ENCODE data around the gene PIK3C2G. TPM values are rescaled to one million over a fixed set of nuclear protein-coding genes. Genes with fewer than 3 reads are reported as not detected.

The PIK3C2G gene
- total RNA-seq, 1 experiment from 2014 or later, result not detected

DNA sequence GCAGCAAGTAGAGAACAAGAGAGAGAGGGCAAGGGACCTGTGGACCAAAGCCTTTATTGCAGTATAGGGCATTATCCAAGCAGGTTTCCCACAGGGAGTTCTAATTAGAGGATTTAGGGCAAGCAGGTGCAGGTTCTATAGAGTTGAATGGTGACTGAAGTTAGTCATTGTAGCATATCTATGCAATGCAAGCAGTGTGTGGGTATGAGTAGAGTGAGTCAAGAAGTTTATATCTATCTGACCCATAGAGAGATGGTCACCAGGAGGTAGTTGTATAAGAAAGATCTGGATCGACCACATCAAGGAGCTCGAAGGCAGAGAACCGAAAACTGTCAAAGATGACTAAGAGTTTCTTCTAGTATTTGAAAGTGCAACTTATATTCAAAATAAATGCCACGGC is 309.2 kb downstream of the PIK3C2G start:
- H3K36me3 Mint-ChIP-seq (ENCODE audit: insufficient read depth in 1 of 3, low read depth in 3 of 3), result no peaks in the 10 kb centered on the region; a peak in 1 of 7 replicates
- Histone ChIP-seq H3K23me2 (ENCODE audit: insufficient read length, low read depth, low read length, poor library complexity, severe bottlenecking) (no peaks in the 10 kb centered on the region), H3K18ac (ENCODE audit: insufficient read length, low read depth, low read length) (no peak overlapping the region), H3K23ac (ENCODE audit: insufficient read length, low read depth, low read length) (no peak overlapping the region), H3K9ac (ENCODE audit: extremely low read depth, insufficient read length, low read length) (no peak overlapping the region), H2BK15ac (ENCODE audit: low read depth, low read length) (no peak overlapping the region), H2BK5ac (ENCODE audit: insufficient read length, low read length) (no peak overlapping the region), H3K14ac (ENCODE audit: insufficient read depth, low read length) (no peak overlapping the region), H3K4me2 (ENCODE audit: insufficient read depth, insufficient read length, low read length) (no peak overlapping the region), H4K20me1 (ENCODE audit: control insufficient read depth, insufficient read depth, insufficient read length) (no peaks in the 10 kb centered on the region), H2AFZ (ENCODE audit: low read length) (no peak overlapping the region), H3K56ac (ENCODE audit: insufficient read length, low read depth, low read length) (no peak overlapping the region), H3K79me1 (ENCODE audit: insufficient read depth, low read depth, low read length, poor library complexity, severe bottlenecking) (no peaks in the 10 kb centered on the region), H2AK5ac (ENCODE audit: insufficient read length, low read length) (no peak overlapping the region), H4K5ac (ENCODE audit: insufficient read length, low read depth, low read length) (no peak overlapping the region), H2BK12ac (ENCODE audit: insufficient read length, low read depth, low read length) (no peak overlapping the region), H2BK20ac (ENCODE audit: low read depth, low read length, poor library complexity, severe bottlenecking) (no peak overlapping the region), H3K79me2 (ENCODE audit: insufficient read depth, low read length) (no peaks in the 10 kb centered on the region), H3K4ac (ENCODE audit: low read depth, low read length) (no peak overlapping the region), H4K91ac (ENCODE audit: insufficient read length, low read depth, low read length) (no peak overlapping the region), H4K8ac (replicated peaks; ENCODE audit: insufficient read length, low read depth, low read length) (no peak overlapping the region), H3T11ph (ENCODE audit: low read length) (no peak overlapping the region), H3K9me3 (ENCODE audit: control insufficient read depth, low read depth, low read length) (no peaks in the 10 kb centered on the region), H3K4me1 (ENCODE audit: insufficient read depth, low read length) (no peaks in the 10 kb centered on the region), H2BK120ac (ENCODE audit: low read depth, low read length, poor library complexity, severe bottlenecking) (no peak overlapping the region), H3K27ac (ENCODE audit: insufficient read length, low read depth, low read length) (no peak overlapping the region), H3K27me3 (ENCODE audit: insufficient read depth, low read length) (no peaks in the 10 kb centered on the region)
- no CpG with 5 or more reads among the region's 4 CpGs for WGBS (ENCODE audit: extremely low coverage, insufficient read length, low lambda C conversion rate)
- no peaks in the 10 kb centered on the region; a peak in 1 of 5 replicates for H3K9me3 Mint-ChIP-seq
- no peaks in the 10 kb centered on the region for H3K4me1 Mint-ChIP-seq
- H3K4me3 Mint-ChIP-seq, result no peak overlapping the region
- no peak overlapping the region for H3K27ac Mint-ChIP-seq
- TF ChIP-seq, protein P1, sequence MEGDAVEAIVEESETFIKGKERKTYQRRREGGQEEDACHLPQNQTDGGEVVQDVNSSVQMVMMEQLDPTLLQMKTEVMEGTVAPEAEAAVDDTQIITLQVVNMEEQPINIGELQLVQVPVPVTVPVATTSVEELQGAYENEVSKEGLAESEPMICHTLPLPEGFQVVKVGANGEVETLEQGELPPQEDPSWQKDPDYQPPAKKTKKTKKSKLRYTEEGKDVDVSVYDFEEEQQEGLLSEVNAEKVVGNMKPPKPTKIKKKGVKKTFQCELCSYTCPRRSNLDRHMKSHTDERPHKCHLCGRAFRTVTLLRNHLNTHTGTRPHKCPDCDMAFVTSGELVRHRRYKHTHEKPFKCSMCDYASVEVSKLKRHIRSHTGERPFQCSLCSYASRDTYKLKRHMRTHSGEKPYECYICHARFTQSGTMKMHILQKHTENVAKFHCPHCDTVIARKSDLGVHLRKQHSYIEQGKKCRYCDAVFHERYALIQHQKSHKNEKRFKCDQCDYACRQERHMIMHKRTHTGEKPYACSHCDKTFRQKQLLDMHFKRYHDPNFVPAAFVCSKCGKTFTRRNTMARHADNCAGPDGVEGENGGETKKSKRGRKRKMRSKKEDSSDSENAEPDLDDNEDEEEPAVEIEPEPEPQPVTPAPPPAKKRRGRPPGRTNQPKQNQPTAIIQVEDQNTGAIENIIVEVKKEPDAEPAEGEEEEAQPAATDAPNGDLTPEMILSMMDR (conservative IDR thresholded peaks at IDR 0.05), result no peak
- H3K27me3 Mint-ChIP-seq (ENCODE audit: low read depth), result no peaks in the 10 kb centered on the region
- DNase-seq, result no peak
